GM18499 (cell line): ENCODE measurements around the gene ATP11A.

ENCODE experiments used
- ATAC-seq: cut with Tn5 transposase; IDR thresholded peaks from one replicate; pipeline ENCODE4 v1.9.1; 2021; ENCODE audit warnings: moderate number of reproducible peaks; ENCODE audit not compliant: insufficient read depth, unreplicated experiment

ATP11A gene

DNA sequence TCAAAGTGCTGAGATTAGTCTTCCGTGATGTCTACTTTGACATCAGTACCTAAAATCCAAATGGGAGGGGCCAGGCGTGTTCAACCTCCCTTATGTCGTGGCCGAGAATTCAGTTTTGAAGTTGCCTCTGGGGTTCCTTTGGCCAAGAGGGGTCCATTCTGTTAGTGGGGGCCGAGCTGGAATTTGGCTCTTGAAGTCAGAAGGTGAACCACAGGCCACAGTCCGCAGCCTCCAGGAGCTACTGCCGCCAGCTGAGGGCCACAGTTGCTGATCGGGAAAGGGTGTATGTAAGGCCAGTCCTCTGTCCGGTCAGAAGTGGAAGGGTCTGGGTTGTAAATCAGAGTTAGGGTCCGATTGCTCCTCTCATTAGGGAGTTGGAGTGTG, 31.0 kb downstream of the ATP11A start:
- ATAC-seq: no peak

DNA sequence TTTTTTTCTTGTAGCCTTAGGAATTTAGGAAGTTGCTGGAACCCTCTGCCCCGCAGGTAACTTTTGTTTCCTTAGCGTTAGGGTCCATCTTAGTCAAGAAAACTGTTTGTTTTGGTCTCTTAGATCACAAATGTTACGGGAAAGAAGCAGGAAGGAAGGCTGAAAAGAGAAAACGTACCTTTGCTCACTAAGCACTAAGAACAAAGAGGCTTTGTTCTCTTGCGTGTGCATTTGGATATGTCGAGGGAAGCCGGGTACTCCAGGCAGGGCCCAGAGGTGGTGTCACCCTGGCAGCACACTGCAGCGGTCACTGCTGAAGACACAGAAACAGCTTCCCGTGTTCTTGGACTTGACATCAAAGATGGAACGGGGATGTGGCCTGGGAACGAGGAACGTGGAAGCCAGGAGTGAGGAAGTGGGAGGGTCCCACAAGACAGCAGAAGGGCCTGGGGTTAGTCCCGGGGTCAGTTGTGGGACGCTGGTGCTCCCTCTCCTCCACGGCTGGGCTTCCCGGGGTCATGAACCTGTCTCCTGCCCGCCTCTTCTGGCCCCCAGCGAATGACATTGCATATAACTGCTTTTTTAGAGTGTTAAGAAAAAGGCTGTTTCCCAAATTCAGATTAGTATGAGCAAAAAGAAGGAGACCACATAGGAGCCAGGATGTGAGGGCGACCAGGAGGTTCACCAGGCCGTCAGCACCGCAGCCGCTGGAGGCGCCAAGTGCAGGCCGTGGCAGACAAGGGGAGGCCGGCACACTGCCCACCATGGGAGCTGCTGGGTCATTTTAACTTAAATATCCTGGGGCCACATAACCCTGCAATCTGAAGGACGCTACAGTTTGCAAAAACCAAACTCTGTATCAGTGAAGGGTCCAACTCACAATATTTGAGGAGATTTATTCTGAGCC, 31.6 kb downstream of the ATP11A start:
- no peak for ATAC-seq

DNA sequence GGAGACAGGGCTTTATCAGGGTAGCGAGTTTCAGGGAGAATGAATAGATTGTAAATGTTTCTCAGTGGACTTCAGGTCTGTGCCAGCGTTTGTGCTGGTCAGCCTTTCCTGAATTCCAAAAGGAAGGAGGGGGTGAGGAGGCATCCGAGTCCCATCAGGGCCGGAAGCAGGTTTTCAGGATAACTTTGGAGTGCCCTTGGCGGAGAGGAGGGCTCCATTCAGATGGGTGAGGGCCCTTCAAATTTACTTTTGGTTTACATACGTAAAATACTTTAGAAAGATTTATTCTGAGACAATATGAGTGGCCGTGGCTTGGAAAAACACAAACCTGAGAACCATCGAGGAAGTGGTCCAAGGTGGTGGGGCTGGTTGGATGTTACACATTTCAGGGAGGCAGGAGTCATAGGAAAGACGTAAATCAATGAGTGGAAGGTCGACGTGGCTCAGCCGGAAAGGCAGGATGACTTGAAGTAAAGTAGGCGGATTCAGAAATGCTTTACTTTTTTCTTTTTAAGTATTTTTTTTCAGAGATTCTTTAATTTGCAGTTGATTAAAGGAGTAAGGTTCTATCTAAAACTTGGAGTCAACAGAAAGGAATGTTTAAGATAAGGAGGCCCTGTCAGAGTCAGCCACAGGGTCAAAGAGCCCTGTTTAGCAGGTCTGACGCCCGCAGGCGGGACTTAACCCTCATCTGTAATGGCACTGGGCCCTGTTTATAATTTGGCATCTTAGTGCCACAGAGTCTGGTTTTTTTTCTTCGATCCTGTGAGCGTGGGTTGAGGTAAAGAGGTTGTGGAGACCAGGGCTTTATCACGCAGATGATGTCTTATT, 32.8 kb downstream of the ATP11A start:
- ATAC-seq: no peak

DNA sequence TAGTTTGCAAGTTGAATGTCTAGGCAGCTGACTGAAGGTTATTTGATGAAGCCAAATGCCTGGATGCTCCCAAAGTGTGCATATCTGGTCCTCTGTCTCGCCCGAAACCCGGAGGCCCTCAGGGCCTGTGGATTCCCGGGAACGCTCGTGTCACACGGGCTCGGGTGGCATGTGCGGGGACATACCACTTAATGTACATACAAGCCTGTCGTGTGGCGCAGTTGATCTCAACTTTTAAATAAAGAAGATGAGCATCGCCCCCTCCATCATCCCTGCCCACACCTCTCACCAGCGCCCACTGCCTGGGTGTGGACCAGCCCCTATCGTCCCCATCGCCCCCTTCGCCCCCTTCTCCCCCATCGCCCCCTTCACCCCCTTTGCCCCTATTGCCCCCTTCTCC, 33.9 kb downstream of the ATP11A start:
- ATAC-seq: no peak

GRCh38 chr13:112724788-112725345, 35.0 kb downstream of the ATP11A start:
- no peak for ATAC-seq

DNA sequence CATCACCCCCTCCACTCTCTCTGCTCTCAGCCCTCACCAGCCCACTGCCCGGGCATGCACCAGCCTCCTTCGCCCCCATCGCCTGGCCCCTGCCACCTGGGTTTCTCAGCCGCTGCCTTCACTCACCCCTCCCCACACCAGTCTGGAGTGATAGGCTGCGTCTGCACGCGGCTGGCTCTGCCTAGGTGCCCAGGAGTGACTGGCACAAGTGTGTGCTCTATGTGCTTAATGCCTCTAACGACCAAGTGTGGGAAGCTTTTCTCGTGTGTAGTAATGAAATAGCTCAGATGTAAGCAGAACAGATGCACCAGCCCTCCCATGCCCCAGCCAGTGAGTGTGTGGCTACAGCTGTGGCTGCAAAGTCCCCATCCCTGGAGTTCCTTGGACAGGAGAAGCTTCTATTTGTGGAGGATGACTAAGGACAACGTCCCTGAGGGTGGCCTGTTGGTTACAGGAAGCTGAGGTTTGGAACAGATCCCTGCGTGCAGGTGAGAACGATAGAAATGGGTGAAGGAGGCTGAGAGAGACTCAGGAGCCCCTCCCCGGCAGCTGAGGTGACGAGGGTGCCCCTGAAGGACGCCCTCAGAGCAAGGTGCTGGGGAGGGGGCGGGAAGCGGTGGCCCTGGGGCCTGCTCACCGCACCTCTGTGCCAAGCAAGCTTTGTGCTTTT, 35.6 kb downstream of the ATP11A start:
- no peak for ATAC-seq

DNA sequence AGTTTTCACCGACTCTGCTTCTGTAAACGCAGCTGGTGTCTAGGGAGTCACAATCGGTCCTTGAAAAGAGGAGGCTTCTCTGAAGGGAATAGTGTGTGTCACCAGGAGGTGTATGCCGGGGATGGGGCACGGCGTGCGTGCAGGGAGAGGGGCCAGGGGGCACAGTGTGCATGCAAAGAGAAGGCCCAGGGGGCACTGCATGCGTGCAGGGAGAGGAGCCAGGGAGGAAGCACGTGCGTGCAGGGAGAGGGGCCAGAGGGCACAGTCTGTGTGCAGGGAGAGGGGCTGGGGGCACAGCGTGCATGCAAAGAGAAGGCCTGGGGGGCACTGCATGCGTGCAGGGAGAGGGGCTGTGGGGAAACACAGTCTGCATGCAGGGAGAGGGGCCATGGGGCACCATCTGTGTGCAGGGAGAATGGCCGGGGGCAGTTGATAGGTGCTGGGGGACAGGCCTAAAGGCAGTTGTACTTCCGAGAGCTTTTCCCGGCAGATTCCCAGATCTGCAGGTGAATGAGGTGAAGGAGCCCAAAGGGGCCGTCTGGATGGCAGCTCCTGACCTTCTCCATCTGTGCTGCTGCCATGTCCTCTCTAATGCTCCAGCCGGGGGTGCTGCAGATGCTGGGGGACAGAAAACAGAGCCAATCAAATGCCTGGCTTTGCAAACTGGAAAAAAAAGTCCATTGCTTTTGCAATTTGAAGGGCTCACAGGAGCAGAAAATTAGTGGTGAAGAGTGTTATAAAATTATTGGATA, 36.4 kb downstream of the ATP11A start:
- no peak for ATAC-seq

DNA sequence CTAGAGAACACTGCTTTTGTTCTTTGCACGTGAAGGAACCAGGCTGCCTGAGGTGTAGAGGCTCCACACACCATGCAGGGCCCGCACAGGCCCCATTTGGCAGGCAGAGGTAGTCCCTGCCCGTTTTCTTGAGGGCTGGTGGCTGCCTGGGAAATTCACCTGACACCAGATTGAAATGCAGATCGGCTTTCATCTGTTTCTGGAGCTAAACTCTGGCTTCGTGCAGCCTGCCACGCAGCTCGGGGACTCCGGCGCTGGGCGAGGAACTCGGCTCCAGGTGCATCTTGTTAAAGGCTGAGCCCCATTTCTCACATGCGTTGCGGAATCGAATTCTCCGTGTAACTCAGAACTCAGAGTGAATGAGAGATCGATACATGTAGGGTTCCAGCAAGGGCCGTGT, 37.7 kb downstream of the ATP11A start:
- no peak for ATAC-seq

GRCh38 chr13:112728375-112729126, 38.7 kb downstream of the ATP11A start:
- ATAC-seq: no peak

GRCh38 chr13:112729408-112729807, 39.6 kb downstream of the ATP11A start:
- no peak for ATAC-seq

- ATAC-seq: no peak
Measured at GRCh38 chr13:112730157-112730671, 40.4 kb downstream of the ATP11A start.

DNA sequence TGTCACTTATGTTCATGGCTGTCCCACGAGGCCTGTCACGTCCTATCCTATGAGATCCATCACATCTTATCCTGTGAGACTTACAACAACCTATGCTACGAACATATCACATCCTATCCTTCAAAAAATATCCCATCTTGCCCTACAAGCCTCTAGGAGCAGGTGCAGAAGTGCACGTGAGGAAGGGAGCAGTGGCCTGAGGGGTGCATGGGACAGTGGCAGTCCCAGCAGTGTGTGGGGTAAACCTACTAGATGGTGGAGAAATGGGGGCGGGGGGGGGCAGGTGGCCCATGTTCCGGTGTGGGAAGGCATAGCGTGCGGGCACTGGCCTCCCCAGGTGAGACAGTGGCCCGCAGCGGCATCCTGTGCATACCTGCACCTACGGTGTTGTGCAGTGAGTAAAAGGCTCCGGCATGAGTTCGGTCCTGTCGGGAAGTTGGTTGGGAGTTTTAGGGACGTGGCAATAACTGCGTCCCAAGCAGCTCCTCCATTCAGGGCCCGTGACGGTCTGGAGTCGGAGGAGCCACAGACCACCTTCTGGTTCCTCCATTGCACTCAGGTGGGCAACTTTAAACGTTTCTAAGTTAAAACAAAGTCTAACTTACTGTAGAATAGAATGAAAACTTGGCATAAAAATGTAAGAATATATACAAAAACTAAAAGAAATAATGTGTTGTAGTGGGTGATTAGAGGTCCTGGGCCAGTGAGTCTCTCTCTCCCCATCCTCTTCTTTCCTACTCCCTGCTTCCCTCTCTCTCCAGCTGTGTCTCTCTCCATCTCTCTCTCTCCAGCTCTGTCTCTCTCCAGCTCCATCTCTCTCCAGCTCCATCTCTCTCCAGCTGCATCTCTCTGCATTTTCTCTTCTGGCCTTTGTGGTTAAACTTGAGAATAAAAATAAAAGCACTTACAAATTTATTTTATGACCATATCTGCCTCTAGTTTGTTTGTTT, 42.1 kb downstream of the ATP11A start:
- no peak for ATAC-seq

GRCh38 chr13:112732679-112733078, 42.8 kb downstream of the ATP11A start:
- ATAC-seq: no peak

DNA sequence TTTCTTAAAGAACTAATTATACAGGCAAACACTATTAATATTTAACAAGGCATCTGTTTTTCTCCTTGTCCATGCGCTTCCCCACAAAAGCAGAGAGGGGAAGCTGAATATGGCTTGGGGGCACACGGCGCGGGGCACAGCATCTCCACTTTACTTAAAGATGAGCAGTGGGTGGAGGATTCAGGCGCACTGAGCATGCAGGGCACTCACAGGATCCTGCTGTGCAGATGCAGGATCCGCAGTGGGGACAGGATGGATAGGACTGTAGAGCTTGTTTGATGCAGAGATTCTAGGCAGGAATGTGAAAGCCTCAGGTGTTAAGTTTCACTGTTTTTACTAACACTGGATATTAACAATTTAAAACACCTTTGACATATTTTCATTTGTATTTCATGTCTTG, 43.3 kb downstream of the ATP11A start:
- no peak for ATAC-seq

- ATAC-seq: no peak
Measured at GRCh38 chr13:112733661-112734379, 44.0 kb downstream of the ATP11A start.

DNA sequence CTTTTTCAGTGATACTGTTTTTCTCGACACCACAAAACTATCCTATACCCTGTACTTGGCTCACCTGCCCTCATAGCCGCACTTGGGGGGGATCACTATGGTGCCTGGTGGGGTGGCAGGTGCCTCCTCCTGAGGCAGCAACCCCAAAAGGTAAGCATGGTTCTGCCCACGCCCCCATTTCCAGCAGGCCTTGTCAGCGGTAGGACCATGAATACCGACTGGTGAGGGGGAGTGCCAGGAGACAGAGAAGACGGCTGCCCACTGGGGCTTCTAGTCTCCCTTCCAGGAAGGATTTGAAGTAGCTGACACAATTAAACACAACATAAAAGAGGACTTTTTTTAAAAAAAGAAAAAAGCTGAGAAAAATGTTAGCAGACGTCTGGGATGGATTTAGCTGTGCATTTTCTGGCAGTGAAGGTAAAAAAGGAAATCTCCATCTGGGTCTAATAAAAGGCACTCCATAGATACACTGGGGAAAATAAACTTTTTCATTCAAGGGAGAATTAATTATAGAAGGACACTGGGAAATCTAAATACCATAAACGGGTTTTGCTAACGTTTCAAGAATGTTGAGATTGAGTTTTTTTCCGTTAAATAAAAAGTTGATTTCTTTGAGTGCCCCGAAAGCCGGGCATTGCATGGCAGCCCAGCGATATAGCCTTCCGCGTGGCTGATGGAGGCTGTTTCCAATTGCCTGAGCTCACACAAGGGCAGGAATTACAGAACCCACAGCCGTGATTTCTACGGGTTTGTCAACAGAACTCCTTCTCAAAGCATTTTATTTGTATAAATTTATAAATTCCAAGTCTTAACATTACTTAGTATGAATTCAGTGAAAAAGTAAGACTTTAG, 45.1 kb downstream of the ATP11A start:
- ATAC-seq: no peak
